CD4-positive, alpha-beta T cell treated with Interleukin-6 for 4 hours (primary cell): Measurements from ENCODE around the gene CYBRD1.

ENCODE experiments used
- DNase-seq: peaks from one replicate; pipeline ENCODE4 v3.0.0-alpha.2; 2020; ENCODE audit warnings: mixed read lengths

The CYBRD1 gene

DNA sequence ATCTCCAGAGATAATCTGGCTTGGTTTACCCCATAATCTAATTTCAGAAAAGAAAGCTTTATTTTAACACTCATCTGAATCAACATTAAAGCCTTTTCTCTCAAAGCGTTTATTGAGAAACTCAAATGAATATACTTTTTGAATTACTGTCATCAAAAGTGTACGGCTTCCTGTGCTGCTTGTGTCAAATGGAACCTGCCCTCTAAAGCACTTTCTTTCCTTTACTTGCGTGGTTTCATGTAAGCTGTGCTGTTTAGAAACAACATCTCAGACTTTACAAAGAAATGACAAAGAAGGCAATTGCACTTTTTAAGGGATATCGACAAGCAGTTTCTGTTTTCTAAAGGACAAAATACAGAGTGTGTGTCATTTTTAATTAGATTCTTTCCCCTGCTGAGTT is 35.1 kb downstream of the CYBRD1 start:
- no peak for DNase-seq

- no peak for DNase-seq
These were observed 41.0 kb downstream of the CYBRD1 start for GRCh38 chr2:171563301-171563700.

GRCh38 chr2:171564463-171564862 is 42.2 kb downstream of the CYBRD1 start:
- no peak for DNase-seq

- no peak for DNase-seq
These were observed 43.8 kb downstream of the CYBRD1 start for GRCh38 chr2:171566057-171566456.

DNA sequence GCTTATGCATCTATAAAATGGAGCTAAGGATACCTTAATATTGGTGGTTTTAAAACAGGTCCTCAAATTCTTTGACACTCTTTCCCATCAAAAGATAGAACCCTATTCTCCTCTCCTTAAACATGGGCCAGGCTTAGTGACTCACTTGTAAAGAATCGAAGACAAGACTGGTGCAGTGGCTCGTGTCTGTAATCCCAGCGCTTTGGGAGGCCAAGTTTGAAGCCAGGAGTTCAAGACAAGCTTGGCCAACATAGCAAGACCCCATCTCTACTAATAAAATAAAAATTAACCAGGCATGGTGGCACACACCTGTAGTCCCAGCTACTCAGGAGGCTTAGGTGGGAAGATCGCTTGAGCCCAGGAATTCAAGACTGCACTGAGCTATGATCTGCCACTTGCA is 44.5 kb downstream of the CYBRD1 start:
- DNase-seq, result no peak

DNA sequence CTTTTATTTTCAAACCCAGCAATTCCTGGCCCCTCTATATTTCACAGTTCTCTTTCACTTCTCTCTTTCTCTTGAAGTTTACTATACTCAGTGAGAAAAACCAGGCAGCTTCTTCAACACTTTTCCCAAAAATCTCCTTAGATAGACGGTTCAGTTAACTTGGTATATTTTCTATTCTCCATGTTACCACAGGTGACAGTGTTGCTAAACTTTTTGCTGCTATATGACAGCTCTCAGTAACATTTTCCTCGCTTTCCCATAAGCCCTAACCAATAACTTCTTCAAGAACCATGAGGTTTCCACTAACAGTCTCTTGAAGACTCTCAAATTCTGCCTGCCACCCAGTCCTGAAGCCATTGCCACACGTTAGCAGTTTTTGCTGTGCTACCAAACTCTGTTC is 45.8 kb downstream of the CYBRD1 start:
- DNase-seq, result no peak

GRCh38 chr2:171571721-171572120 is 49.4 kb downstream of the CYBRD1 start:
- no peak for DNase-seq

- peak; percentile 80 for DNase-seq
These were observed 52.0 kb downstream of the CYBRD1 start for GRCh38 chr2:171574149-171574795.

DNA sequence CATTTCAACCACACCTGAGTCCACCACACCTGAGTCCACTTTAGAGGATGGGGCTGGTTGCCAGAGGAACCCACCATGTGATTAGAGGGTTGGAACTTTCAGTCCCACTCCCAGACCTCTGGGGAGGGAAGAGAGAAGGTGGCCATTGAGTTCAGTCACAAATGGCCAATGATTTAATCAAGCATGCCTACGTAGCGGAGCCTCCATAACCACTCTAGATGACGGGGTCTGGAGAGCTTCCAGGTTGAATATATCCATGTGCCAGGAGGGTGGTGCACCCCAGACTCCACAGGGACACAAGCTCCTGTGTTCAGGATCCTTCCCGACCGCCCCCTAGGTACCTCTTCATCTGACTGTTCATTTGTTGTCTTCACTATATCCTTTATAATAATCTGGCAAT is 53.3 kb downstream of the CYBRD1 start:
- no peak for DNase-seq

- DNase-seq, result no peak
These were observed 56.0 kb downstream of the CYBRD1 start for GRCh38 chr2:171578127-171578803.

GRCh38 chr2:171579481-171579880 is 57.2 kb downstream of the CYBRD1 start:
- no peak for DNase-seq

DNA sequence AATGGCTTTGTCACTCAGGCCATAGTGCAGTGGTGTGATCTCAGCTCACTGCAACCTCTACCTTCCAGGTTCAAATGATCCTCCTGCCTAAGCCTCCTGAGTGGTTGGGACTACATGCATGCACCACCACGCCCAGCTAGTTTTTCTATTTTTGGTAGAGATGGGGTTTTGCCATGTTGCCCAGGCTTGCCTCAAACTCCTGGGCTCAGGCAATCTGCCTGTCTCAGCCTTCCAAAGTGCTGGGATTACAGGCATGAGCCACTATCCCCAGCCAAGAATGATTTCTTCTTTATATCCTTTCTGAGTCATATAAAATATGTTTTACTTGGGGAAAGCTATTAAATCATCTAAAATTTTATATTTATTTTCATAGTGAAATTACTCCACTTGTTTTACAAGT is 61.3 kb downstream of the CYBRD1 start:
- DNase-seq, result no peak

DNA sequence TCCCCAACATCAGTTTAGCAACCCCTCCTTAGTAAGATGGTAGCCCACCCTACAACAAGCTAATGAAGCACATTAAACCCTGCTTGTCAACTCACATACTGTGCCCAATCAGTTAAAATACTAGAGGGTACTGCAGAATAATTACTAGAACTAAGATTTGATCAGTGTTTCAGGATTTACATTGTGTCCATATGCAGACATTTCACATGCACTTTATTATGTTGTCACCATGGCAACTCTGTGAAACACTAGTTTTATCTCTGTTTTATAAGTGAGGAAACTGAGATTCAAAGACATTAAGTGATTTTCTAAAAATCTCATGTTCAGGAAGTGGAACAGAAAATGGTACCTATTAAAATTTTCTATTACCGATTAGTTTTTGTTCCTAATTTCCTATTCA is 61.7 kb downstream of the CYBRD1 start:
- no peak for DNase-seq

- no peak for DNase-seq
These were observed 64.9 kb downstream of the CYBRD1 start for GRCh38 chr2:171587132-171587531.

DNA sequence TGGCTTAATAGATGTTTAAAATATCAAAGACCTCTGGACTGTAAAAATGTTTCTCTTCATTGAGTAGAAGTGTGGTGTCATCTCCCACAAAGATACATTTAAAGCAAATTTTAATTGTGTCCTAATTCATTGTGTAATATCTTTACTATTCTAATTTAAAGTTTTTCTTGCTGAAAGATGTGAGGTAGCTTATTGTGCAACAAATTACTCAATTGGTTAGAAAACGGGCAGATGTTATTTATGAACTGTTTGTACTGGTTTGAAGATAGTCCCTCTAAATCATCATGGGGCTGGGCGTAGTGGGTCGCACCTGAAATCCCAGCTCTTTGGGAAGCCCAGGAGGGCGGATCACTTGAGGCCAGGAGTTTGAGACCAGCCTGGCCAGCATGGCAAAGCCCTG is 65.3 kb downstream of the CYBRD1 start:
- DNase-seq, result no peak

- no peak for DNase-seq
These were observed 67.8 kb downstream of the CYBRD1 start for GRCh38 chr2:171590116-171590515.

DNA sequence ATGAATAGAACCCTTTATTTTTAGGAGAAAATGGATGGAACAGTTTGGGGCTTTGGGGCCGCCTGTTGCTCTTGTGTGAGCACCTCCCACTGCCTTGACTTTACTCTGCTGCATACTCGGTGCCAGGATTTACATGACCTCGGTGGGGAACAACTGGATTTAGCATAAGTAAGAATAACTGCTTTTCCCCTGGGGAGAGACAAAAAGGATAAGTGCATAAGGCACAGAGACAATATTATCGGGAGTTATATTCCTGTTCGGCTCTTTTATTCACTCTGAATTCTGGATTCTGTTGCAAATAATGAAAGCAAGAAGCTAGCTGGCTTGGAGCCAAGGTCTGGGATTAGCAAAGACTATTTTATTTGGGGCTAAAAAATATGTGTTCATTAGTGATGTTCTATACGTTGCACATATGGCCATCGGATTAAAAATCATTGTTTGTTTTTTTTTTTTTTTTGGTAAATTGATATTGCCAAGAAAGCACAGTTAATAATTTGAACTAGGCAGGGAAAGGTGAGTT is 69.8 kb downstream of the CYBRD1 start:
- DNase-seq, result no peak

DNA sequence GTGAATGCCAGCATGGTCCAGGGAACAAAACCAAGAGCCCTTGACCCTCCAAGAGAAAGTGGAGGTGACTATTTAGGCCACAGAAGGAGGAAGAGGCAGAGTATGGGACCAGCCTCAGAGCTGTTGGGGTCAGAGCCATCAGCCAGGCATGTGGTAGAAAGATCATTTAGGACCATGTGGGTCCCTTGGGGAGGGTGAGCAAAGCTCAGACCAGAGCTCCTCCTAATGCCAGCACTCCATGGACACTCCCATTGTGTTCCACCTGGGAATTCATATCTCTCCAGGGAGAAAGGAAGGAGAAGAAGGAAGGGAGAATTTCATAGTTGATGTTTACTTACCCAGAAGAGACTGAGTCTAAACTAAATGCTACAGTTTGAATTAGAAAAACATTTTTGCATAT is 73.2 kb downstream of the CYBRD1 start:
- DNase-seq, result no peak

- DNase-seq, result no peak
These were observed 73.6 kb downstream of the CYBRD1 start for GRCh38 chr2:171595896-171596295.

DNA sequence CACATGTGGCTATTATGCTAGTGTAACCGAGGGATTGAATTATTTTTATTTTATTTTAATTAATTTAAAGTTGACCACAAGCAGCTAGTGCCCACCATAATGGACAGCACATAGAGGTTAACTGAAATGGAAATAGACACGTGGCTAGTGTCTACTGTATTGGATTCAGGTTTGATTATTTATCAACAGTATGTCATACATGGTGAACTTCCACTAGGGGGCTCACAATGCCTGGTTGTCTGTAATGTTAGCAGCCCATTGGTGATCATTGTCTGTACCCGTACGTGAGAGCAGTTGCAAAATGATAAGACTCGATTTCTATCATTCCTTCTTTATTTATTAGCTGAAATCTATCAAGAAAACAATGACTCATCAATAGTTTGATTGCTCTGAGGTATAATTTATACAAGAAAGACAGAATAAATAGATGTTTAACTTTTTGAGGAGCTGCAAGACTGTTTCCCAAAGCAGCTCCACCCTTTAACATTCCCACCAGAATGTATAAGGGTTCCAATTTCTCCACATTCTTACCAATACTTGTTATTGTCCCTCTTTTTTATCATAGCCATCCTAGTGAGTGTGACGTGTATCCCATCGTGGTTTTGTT is 76.5 kb downstream of the CYBRD1 start:
- peak; percentile 61 for DNase-seq

DNA sequence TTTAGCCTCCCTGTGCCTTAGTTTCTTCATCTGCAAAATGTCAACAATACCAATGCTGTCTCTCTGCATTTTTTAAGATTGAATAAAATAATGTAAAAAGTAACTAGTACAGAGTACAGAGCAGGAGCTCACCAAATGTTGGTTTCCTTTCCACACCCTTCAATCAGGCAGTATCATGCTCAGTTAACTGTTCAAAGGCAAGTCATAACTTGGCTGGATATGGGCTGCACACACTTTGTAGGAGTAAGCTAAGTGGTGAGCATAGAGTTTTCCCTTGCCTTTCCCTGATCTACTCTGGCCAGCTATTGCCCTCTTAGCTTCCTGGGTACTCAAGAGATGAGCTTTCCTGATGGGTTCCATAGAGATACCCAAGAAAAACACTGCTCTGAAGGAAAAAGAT is 77.9 kb downstream of the CYBRD1 start:
- no peak for DNase-seq

DNA sequence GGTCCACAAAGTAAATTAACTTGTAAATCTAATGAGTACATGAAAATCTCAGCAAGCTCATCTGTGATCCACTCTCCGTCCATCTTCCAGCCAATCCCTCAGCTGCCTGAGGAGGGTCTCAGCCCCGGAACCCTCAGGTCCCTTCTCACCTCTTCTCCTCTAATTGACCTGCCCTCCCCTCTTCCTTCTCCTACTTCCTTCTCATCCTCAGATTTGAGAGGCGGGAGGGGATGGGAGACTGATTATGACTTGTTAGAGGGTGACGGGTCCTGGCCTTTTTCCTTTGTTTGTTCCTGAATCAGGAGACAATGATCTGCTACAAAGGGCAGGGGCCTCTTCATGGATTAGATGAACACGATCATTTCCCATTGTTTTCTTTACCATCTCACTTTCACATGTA is 80.1 kb downstream of the CYBRD1 start:
- DNase-seq, result no peak
